H1 (cell line): Measurements from ENCODE around the gene SMPD2. TPM values are rescaled to one million over a fixed set of nuclear protein-coding genes. Genes with fewer than 3 reads are reported as not detected.

Experiments used
- CTCF ChIA-PET: fragments of 300-600 bp; sonication (Branson Sonifier 250); formaldehyde crosslinking; loops from one replicate; lab custom pipeline; 2021; ENCODE audit not compliant: partially characterized antibody; lab: Charles Lee
- POLR2A ChIA-PET: fragments of 300-600 bp; sonication (Branson Sonifier 250); formaldehyde crosslinking; loops from one replicate; lab custom pipeline; 2021; ENCODE audit warnings: inconsistent platforms; ENCODE audit not compliant: partially characterized antibody; lab: Charles Lee
- DNase-seq, 2 experiments: peaks; one replicate each; pipeline versions ENCODE4 v3.0.0 to v3.0.0-alpha.2; 2010 to 2022; ENCODE audit warnings: low spot score in 2 of 2, low read depth in 1 of 2, mixed read lengths in 1 of 2
- FAIRE-seq: peaks from 2 replicates; lab custom pipeline; 2011; peaks lifted over from hg19 to GRCh38; lab: Jason Lieb, UNC
- H2AFZ ChIP-seq: 2 replicates; pipeline ENCODE4 v1.8.1; 2012; ENCODE audit warnings: low read length, inconsistent platforms
- H2AK5ac ChIP-seq: 2 replicates; pipeline ENCODE4 v1.6.1; 2013; ENCODE audit warnings: low read depth, low read length
- H2BK120ac ChIP-seq: replicated peaks from 2 replicates; pipeline ENCODE3; 2013; ENCODE audit warnings: low read depth, low read length, inconsistent platforms
- H2BK12ac ChIP-seq: 2 replicates; pipeline ENCODE4 v1.6.1; 2013; ENCODE audit warnings: low read depth, low read length
- H2BK15ac ChIP-seq: 2 replicates; pipeline ENCODE4 v1.6.1; 2013; ENCODE audit warnings: low read length
- H2BK20ac ChIP-seq: 2 replicates; pipeline ENCODE4 v1.6.1; 2013; ENCODE audit warnings: low read length
- H2BK5ac ChIP-seq: 2 replicates; pipeline ENCODE4 v1.6.1; 2013; ENCODE audit warnings: low read depth, low read length
- H3K14ac ChIP-seq: 2 replicates; pipeline ENCODE4 v1.6.1; 2013; ENCODE audit warnings: inconsistent platforms; ENCODE audit not compliant: insufficient read length
- H3K18ac ChIP-seq: 2 replicates; pipeline ENCODE4 v1.6.1; 2013; ENCODE audit warnings: low read length; ENCODE audit errors: extremely low read depth
- H3K23ac ChIP-seq: 2 replicates; pipeline ENCODE4 v1.6.1; 2013; ENCODE audit warnings: inconsistent platforms; ENCODE audit not compliant: insufficient read length
- H3K23me2 ChIP-seq: 2 replicates; pipeline ENCODE4 v1.6.1; 2013; ENCODE audit warnings: low read depth, low read length
- H3K27ac ChIP-seq: 2 replicates; pipeline ENCODE4 v1.6.1; 2011; ENCODE audit warnings: low read depth, low read length, inconsistent platforms
- H3K27me3 ChIP-seq, 4 experiments: replicated peaks in 1 of 4; 1 replicate in 1 of 4; 2 replicates in 3 of 4; pipeline versions ENCODE4 v1.6.1 to v1.8.1; 2011 to 2013; ENCODE audit warnings: low read length in 3 of 4, mild to moderate bottlenecking in 3 of 4, inconsistent platforms in 2 of 4, mixed read lengths in 2 of 4, moderate library complexity in 1 of 4; ENCODE audit not compliant: control insufficient read depth in 3 of 4, insufficient read depth in 3 of 4; ENCODE audit errors: extremely low read depth in 1 of 4
- H3K36me3 ChIP-seq, 4 experiments: 2 replicates each; pipeline versions ENCODE4 v1.6.1 to v1.8.1; 2011 to 2013; ENCODE audit warnings: mild to moderate bottlenecking in 4 of 4, low read length in 3 of 4, moderate library complexity in 2 of 4, control low read depth in 1 of 4, inconsistent platforms in 1 of 4; ENCODE audit not compliant: insufficient read depth in 4 of 4, control insufficient read depth in 2 of 4
- H3K4ac ChIP-seq: replicated peaks from 2 replicates; pipeline ENCODE3; 2013; ENCODE audit warnings: low read length, low read depth, mixed read lengths, inconsistent platforms; ENCODE audit not compliant: insufficient read length
- H3K4me1 ChIP-seq, 4 experiments: replicated peaks in 1 of 4; 1 replicate in 1 of 4; 2 replicates in 3 of 4; pipeline versions ENCODE4 v1.6.1 to v1.8.1; 2011 to 2013; ENCODE audit warnings: low read length in 3 of 4, inconsistent platforms in 2 of 4, mixed read lengths in 1 of 4; ENCODE audit not compliant: insufficient read depth in 4 of 4, control insufficient read depth in 3 of 4
- H3K4me2 ChIP-seq, 2 experiments: 2 replicates each; pipeline versions ENCODE4 v1.6.1 to v1.8.1; 2011 to 2013; ENCODE audit warnings: low read depth in 2 of 2, low read length in 2 of 2, control low read depth in 1 of 2, inconsistent platforms in 1 of 2, mild to moderate bottlenecking in 1 of 2; ENCODE audit not compliant: insufficient read depth in 1 of 2
- H3K4me3 ChIP-seq, 4 experiments: fragments of 200-600, 300-600 bp in 1 of 4; sonication (generic), shearing (Covaris generic), sonication (Bioruptor Twin) in 1 of 4; 2 replicates each; pipeline versions ENCODE4 v1.5.1 to v1.8.1; 2011 to 2016; ENCODE audit warnings: low read length in 4 of 4, low read depth in 3 of 4, control low read depth in 2 of 4, inconsistent platforms in 2 of 4, mild to moderate bottlenecking in 2 of 4, mixed read lengths in 1 of 4, moderate library complexity in 1 of 4; ENCODE audit not compliant: insufficient read depth in 2 of 4; ENCODE audit errors: extremely low read depth in 1 of 4
- H3K56ac ChIP-seq: replicated peaks from 2 replicates; pipeline ENCODE3; 2013; ENCODE audit warnings: low read depth, mild to moderate bottlenecking, mixed read lengths, low read length, inconsistent platforms; ENCODE audit not compliant: insufficient read length
- H3K79me1 ChIP-seq: 2 replicates; pipeline ENCODE4 v1.6.1; 2013; ENCODE audit warnings: low read depth, low read length, control low read depth
- H3K79me2 ChIP-seq, 2 experiments: 2 replicates each; pipeline versions ENCODE4 v1.6.1 to v1.8.1; 2012 to 2013; ENCODE audit warnings: low read length in 2 of 2, mild to moderate bottlenecking in 2 of 2, inconsistent platforms in 1 of 2; ENCODE audit not compliant: insufficient read depth in 2 of 2, control insufficient read depth in 1 of 2
- H3K9ac ChIP-seq, 4 experiments: replicated peaks in 1 of 4; 1 replicate in 1 of 4; 2 replicates in 3 of 4; pipeline versions ENCODE4 v1.6.1 to v1.8.1; 2011 to 2013; ENCODE audit warnings: low read depth in 3 of 4, low read length in 3 of 4, control low read depth in 2 of 4, mild to moderate bottlenecking in 2 of 4, moderate library complexity in 2 of 4, inconsistent platforms in 1 of 4; ENCODE audit errors: extremely low read depth in 1 of 4
- H3K9me3 ChIP-seq, 2 experiments: 2 replicates each; pipeline versions ENCODE4 v1.6.1 to v1.8.1; 2012 to 2013; ENCODE audit warnings: mild to moderate bottlenecking in 2 of 2, moderate library complexity in 2 of 2, control low read depth in 1 of 2, inconsistent platforms in 1 of 2, low read depth in 1 of 2, low read length in 1 of 2, mixed read lengths in 1 of 2; ENCODE audit not compliant: insufficient read depth in 2 of 2
- H4K20me1 ChIP-seq, 2 experiments: replicated peaks in 1 of 2; 2 replicates each; pipeline versions ENCODE3 to v1.8.1; 2011 to 2013; ENCODE audit warnings: inconsistent platforms in 2 of 2, low read length in 2 of 2, mild to moderate bottlenecking in 1 of 2; ENCODE audit not compliant: insufficient read depth in 2 of 2, control insufficient read depth in 1 of 2
- H4K5ac ChIP-seq: 2 replicates; pipeline ENCODE4 v1.6.1; 2013; ENCODE audit warnings: low read length, low read depth, mixed read lengths, inconsistent platforms; ENCODE audit not compliant: insufficient read length
- H4K8ac ChIP-seq: 2 replicates; pipeline ENCODE4 v1.8.0; 2013; ENCODE audit warnings: mild to moderate bottlenecking, moderate library complexity, low read length, inconsistent platforms; ENCODE audit not compliant: insufficient read depth; ENCODE audit errors: extremely low read depth
- H4K91ac ChIP-seq: replicated peaks from 2 replicates; pipeline ENCODE3; 2013; ENCODE audit warnings: low read length, mixed read lengths, inconsistent platforms; ENCODE audit not compliant: insufficient read length
- BACH1 ChIP-seq: IDR thresholded peaks from 2 replicates; pipeline ENCODE4 v1.6.1; 2012; ENCODE audit warnings: low read length, improper control_type of control experiment
- NANOG ChIP-seq: IDR thresholded peaks from 2 replicates; pipeline ENCODE4 v1.6.1; 2011; ENCODE audit warnings: low read length, low read depth, mild to moderate bottlenecking, inconsistent platforms; ENCODE audit not compliant: insufficient read depth, poor library complexity, severe bottlenecking
- NRF1 ChIP-seq: IDR thresholded peaks from 2 replicates; pipeline ENCODE4 v1.6.1; 2011; ENCODE audit warnings: mild to moderate bottlenecking, low read depth, low read length, improper control_type of control experiment
- WGBS, 2 experiments: shearing (Covaris generic) in 1 of 2; methylation state at CpG; one replicate each; pipeline versions ENCODE4 v1.1.6 to v1.1.7; 2013 to 2015; ENCODE audit warnings: low lambda C conversion rate in 2 of 2, mixed read lengths in 2 of 2, inconsistent platforms in 1 of 2, low coverage in 1 of 2, missing lambda C conversion rate in 1 of 2; ENCODE audit not compliant: insufficient replicate concordance in 2 of 2, insufficient coverage in 1 of 2, insufficient read length in 1 of 2; ENCODE audit errors: extremely low coverage in 1 of 2, missing lambda C conversion rate in 1 of 2; 5-methylcytosine and 5-hydroxymethylcytosine counted together
- polyA plus RNA-seq, 7 experiments: library from polyadenylated mRNA; depleted of rRNA in 3 of 7; stranded (reverse) in 5 of 7; unstranded in 2 of 7; fragments of >200 nt in 5 of 7; fragments of 200-250 nt in 2 of 7; gene quantifications; 1 replicate in 5 of 7; 2 replicates in 1 of 7; 4 replicates in 1 of 7; pipeline versions ENCODE4 v1.2.1 to v1.2.3, GENCODE V29; 2011 to 2013; ENCODE audit warnings: missing spikeins in 2 of 7, mixed read lengths in 2 of 7
- total RNA-seq: library from RNA; stranded (reverse); fragmentation: NEBNext Ultra II Directional; extraction: Animal tissue kit (Norgen Biotek cat#: 25700); gene quantifications from 2 replicates; pipeline ENCODE4 v1.2.1, GENCODE V29; 2021

SMPD2 gene
- total and polyA plus RNA-seq, 2 of the 8 experiments (the other 6 are each of a cell fraction or from before 2014, with no cell fraction given) = 11.5 to 17.2 TPM

DNA sequence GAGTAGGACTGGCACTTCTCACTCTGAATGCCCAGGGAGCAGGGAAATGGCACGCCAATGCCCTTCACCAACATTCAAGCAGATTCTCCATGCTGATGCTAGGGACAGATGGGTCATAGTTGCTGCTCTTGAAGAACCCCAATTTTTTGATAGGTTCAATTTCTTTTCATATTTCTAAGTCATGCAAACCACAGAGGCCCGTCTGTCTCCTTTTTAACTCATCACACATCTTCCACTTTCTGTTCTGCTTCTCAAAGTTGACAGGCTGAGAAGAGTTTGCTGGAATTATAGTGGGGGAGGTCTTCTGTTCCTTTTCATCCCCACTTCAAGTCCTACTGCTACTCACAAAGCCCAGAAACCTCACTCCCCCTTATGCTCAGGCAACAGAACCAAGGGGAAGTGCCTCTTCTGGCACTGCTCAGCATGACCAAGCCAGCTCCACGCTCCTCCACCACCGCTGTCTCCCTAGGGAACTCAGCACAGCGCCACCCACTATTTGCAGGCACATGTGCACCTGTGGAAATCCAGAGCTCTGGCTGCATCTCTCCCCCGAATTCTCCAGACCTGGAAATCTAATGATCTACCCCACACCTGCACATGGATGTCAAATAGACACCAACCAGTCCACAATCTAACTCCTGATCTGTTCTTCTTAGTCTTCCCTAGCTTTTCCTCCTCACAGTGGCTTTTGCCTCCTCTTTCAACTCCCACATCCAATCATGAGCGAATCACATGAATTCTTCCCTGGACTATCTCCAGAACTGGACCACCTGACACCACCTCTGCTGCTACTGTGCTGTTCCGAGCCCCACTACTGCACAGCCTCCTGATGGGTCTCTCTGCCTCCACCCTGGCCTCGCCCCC lies 31.8 kb downstream of the SMPD2 start:
- H4K91ac ChIP-seq = no peak overlapping the region
- H4K5ac ChIP-seq = no peak overlapping the region
- H3K23me2 ChIP-seq = no peaks in the 10 kb centered on the region
- peaks cover 18 to 96% (median 66%) of the 10 kb centered on the region in 4 experiments for H3K36me3 ChIP-seq
- no peak overlapping the region for H3K23ac ChIP-seq
- H3K4me3 ChIP-seq = no peak overlapping the region
- peaks cover 17% of the 10 kb centered on the region for H3K79me1 ChIP-seq
- ChIA-PET CTCF (interaction anchor here (1.0 kb wide), 2 partner anchors 19 to 29 kb away, joined by 3 read pairs; no protein-coding TSS in a partner anchor), POLR2A (interaction anchor here (0.6 kb wide), 1 partner anchor 472 kb away, joined by 3 read pairs; no protein-coding TSS in a partner anchor)
- H2BK120ac ChIP-seq = no peak overlapping the region
- no peaks in the 10 kb centered on the region for H3K27me3 ChIP-seq
- H3K9me3 ChIP-seq = no peaks in the 10 kb centered on the region
- H3K4me2 ChIP-seq = no peak overlapping the region
- DNase-seq = peak in 1 of 2 experiments; percentile 28
- H2AK5ac ChIP-seq = no peak overlapping the region
- no peak overlapping the region for H2AFZ ChIP-seq
- no peak overlapping the region for H3K4ac ChIP-seq
- no peak overlapping the region for H4K8ac ChIP-seq
- peaks cover 4 to 31% of the 10 kb centered on the region in 2 experiments for H4K20me1 ChIP-seq
- H2BK15ac ChIP-seq = no peak overlapping the region
- no peak overlapping the region for H3K27ac ChIP-seq
- TF ChIP-seq NRF1 (no peak), BACH1 (no peak), NANOG (no peak)
- no peak overlapping the region; a peak in 1 of 7 replicates for H3K9ac ChIP-seq
- peaks cover 0 to 1% (median 0%) of the 10 kb centered on the region in 4 experiments; a peak in 1 of 7 replicates for H3K4me1 ChIP-seq
- FAIRE-seq = no peak
- H3K14ac ChIP-seq = no peak overlapping the region
- H3K79me2 ChIP-seq = peaks cover 0 to 36% of the 10 kb centered on the region in 2 experiments; a peak in 3 of 4 replicates
- WGBS, 2 experiments = 93% methylated on average over 9 of the region's 9 CpGs; no CpG with 5 or more reads in 1 of the 2 experiments
- no peak overlapping the region for H3K18ac ChIP-seq
- H2BK5ac ChIP-seq = no peak overlapping the region
- no peak overlapping the region for H3K56ac ChIP-seq
- no peak overlapping the region for H2BK20ac ChIP-seq
- H2BK12ac ChIP-seq = no peak overlapping the region
